Neural cell (in vitro differentiated cells): ENCODE measurements around the gene FGGY. TPM values are rescaled to one million over a fixed set of nuclear protein-coding genes. Genes with fewer than 3 reads are reported as not detected.
"Not testable (repeated sequence)": the region's sequence is repeated elsewhere in the genome, so short reads cannot be mapped to it uniquely, and the experiment has no call there.

Source experiments
- H2AFZ ChIP-seq: fragments of 200-600, 300-800 bp; sonication (generic), shearing (Covaris generic); 2 replicates; pipeline ENCODE4 v1.6.0; 2014; ENCODE audit warnings: low read depth, mild to moderate bottlenecking, antibody characterized with exemption, low read length, moderate library complexity
- H3F3A ChIP-seq: fragments of 200-600 bp; shearing (Covaris generic); 2 replicates; pipeline ENCODE4 v1.6.1; 2016; ENCODE audit warnings: mild to moderate bottlenecking, moderate library complexity, mixed read lengths, antibody characterized with exemption, low read length; ENCODE audit not compliant: insufficient read depth, poor library complexity, severe bottlenecking
- H3K27ac ChIP-seq: fragments of 200-600, 300-800 bp; sonication (generic), shearing (Covaris generic); 2 replicates; pipeline ENCODE4 v1.5.1; 2014; ENCODE audit warnings: mild to moderate bottlenecking, low read length, moderate library complexity
- H3K27me3 ChIP-seq: fragments of 300-800, 200-600 bp; sonication (generic), shearing (Covaris generic); 2 replicates; pipeline ENCODE4 v1.6.0; 2014; ENCODE audit warnings: mild to moderate bottlenecking, low read depth, low read length, moderate library complexity; ENCODE audit not compliant: insufficient read depth
- H3K36me3 ChIP-seq: fragments of 300-800, 200-600 bp; sonication (generic), shearing (Covaris generic); 2 replicates; pipeline ENCODE4 v1.5.1; 2014; ENCODE audit warnings: mild to moderate bottlenecking, antibody characterized with exemption, low read length, moderate library complexity; ENCODE audit not compliant: insufficient read depth
- H3K4me2 ChIP-seq: fragments of 300-800, 200-600 bp; sonication (generic), shearing (Covaris generic); 2 replicates; pipeline ENCODE4 v1.6.0; 2014; ENCODE audit warnings: mild to moderate bottlenecking, low read length
- H3K4me3 ChIP-seq: fragments of 300-800, 200-600 bp; sonication (generic), shearing (Covaris generic); 2 replicates; pipeline ENCODE4 v1.5.1; 2014; ENCODE audit warnings: mild to moderate bottlenecking, low read length, moderate library complexity
- H3K79me2 ChIP-seq: fragments of 200-600 bp; shearing (Covaris generic); replicated peaks from 2 replicates; pipeline ENCODE4 v1.6.0; 2014; ENCODE audit warnings: mild to moderate bottlenecking, low read length, moderate library complexity; ENCODE audit not compliant: insufficient read depth
- H3K9ac ChIP-seq: fragments of 300-800, 200-600 bp; sonication (generic), shearing (Covaris generic); 2 replicates; pipeline ENCODE4 v1.6.1; 2016; ENCODE audit warnings: mild to moderate bottlenecking, low read length, mixed read lengths
- H3K9me2 ChIP-seq: fragments of 200-600 bp; shearing (Covaris generic); 2 replicates; pipeline ENCODE4 v1.6.1; 2016; ENCODE audit warnings: mild to moderate bottlenecking, low read length, mixed read lengths; ENCODE audit not compliant: insufficient read depth
- H3K9me3 ChIP-seq: fragments of 200-600, 300-800 bp; sonication (generic), shearing (Covaris generic); 2 replicates; pipeline ENCODE4 v1.6.1; 2016; ENCODE audit warnings: mild to moderate bottlenecking, mixed run types, low read length, moderate library complexity, mixed read lengths
- H4K20me1 ChIP-seq: fragments of 200-600 bp; shearing (Covaris generic); 2 replicates; pipeline ENCODE4 v1.6.1; 2016; ENCODE audit warnings: mild to moderate bottlenecking, mixed run types; ENCODE audit not compliant: insufficient read depth
- EP300 ChIP-seq: fragments of 450-650 bp; conservative IDR thresholded peaks from 2 replicates; pipeline ENCODE4 v1.6.1; 2014; ENCODE audit warnings: antibody characterized with exemption, mild to moderate bottlenecking, moderate library complexity; ENCODE audit not compliant: poor library complexity, severe bottlenecking
- EZH2 ChIP-seq: fragments of 200-600, 300-800 bp; shearing (Covaris generic), sonication (generic); IDR thresholded peaks from 2 replicates; pipeline ENCODE4 v1.6.1; 2014; ENCODE audit warnings: antibody characterized with exemption, low read length, borderline replicate concordance, mild to moderate bottlenecking; ENCODE audit not compliant: insufficient read depth, poor library complexity, severe bottlenecking
- MXI1 ChIP-seq: fragments of 450-650 bp; conservative IDR thresholded peaks from 2 replicates; pipeline ENCODE4 v1.6.1; 2014; ENCODE audit warnings: antibody characterized with exemption, mild to moderate bottlenecking; ENCODE audit not compliant: poor library complexity, severe bottlenecking
- POLR2AphosphoS5 ChIP-seq: IDR thresholded peaks from 2 replicates; pipeline ENCODE4 v1.6.1; 2012
- RAD21 ChIP-seq: fragments of 450-650 bp; conservative IDR thresholded peaks from 2 replicates; pipeline ENCODE4 v1.6.1; 2014; ENCODE audit warnings: antibody characterized with exemption, mild to moderate bottlenecking, moderate library complexity
- SMC3 ChIP-seq: fragments of 450-650 bp; conservative IDR thresholded peaks from 2 replicates; pipeline ENCODE4 v1.6.1; 2014; ENCODE audit warnings: antibody characterized with exemption, mild to moderate bottlenecking, moderate library complexity; ENCODE audit not compliant: poor library complexity
- TAF1 ChIP-seq: IDR thresholded peaks from 2 replicates; pipeline ENCODE4 v1.6.1; 2012; ENCODE audit warnings: low read depth
- polyA plus RNA-seq: library from polyadenylated mRNA; depleted of rRNA; stranded (reverse); fragments of >200 nt; gene quantifications from 2 replicates; pipeline ENCODE4 v1.2.3, GENCODE V29; 2014
- TF ChIP-seq, protein P1 (sequence below): IDR thresholded peaks from 2 replicates; pipeline ENCODE4 v1.6.1; 2012; ENCODE audit warnings: borderline replicate concordance
- TF ChIP-seq, protein P2 (sequence below): fragments of 450-650 bp; IDR thresholded peaks from 2 replicates; pipeline ENCODE4 v1.5.1; 2014; ENCODE audit warnings: antibody characterized with exemption, mild to moderate bottlenecking, moderate library complexity; ENCODE audit not compliant: poor library complexity, severe bottlenecking

FGGY gene
- polyA plus RNA-seq, 1 donor from 2014 or later: 7.4 TPM

DNA sequence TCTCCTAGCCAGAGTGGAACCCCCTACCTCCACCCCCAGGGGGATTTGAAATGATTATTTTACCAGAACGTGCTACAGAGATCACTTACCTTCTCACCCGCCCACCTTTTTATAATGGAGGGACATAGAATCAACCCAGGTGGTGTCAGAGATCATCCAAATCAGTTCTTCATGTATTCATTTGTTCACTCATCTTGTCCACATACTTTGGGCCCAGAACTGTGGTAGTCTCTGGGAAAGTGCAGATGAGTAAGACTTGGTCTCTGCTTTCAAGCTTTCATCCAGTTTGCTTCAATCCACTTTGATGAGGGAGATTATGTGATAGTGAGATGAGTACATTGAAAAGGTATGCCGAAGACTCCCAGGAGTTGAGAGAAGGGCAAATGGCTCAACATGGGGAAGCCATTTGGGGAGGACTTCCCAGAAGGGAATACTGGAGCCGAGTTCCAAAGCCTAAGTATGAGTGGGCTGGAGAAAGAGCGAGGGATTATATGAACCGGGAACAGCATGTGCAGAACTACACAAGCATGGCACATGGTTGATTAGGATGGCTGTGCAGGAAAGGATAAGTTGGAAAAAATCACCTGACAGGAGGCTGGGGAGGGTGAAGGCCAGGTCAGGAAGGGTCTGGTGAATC lies 1.9 kb downstream of the FGGY start:
- Histone ChIP-seq H3K4me3 (no peak overlapping the region), H3K36me3 (no peaks in the 10 kb centered on the region), H2AFZ (no peak overlapping the region), H3K4me2 (no peak overlapping the region), H3F3A (peaks cover 4% of the 10 kb centered on the region), H3K79me2 (no peaks in the 10 kb centered on the region), H3K27me3 (no peaks in the 10 kb centered on the region), H3K27ac (no peak overlapping the region), H3K9me2 (no peaks in the 10 kb centered on the region), H4K20me1 (no peaks in the 10 kb centered on the region), H3K9me3 (no peaks in the 10 kb centered on the region), H3K9ac (no peak overlapping the region)
- TF ChIP-seq RAD21 (no peak), MXI1 (no peak), EP300 (no peak), EZH2 (no peak), SMC3 (no peak), POLR2AphosphoS5 (no peak), TAF1 (no peak)
- TF ChIP-seq, protein P1, sequence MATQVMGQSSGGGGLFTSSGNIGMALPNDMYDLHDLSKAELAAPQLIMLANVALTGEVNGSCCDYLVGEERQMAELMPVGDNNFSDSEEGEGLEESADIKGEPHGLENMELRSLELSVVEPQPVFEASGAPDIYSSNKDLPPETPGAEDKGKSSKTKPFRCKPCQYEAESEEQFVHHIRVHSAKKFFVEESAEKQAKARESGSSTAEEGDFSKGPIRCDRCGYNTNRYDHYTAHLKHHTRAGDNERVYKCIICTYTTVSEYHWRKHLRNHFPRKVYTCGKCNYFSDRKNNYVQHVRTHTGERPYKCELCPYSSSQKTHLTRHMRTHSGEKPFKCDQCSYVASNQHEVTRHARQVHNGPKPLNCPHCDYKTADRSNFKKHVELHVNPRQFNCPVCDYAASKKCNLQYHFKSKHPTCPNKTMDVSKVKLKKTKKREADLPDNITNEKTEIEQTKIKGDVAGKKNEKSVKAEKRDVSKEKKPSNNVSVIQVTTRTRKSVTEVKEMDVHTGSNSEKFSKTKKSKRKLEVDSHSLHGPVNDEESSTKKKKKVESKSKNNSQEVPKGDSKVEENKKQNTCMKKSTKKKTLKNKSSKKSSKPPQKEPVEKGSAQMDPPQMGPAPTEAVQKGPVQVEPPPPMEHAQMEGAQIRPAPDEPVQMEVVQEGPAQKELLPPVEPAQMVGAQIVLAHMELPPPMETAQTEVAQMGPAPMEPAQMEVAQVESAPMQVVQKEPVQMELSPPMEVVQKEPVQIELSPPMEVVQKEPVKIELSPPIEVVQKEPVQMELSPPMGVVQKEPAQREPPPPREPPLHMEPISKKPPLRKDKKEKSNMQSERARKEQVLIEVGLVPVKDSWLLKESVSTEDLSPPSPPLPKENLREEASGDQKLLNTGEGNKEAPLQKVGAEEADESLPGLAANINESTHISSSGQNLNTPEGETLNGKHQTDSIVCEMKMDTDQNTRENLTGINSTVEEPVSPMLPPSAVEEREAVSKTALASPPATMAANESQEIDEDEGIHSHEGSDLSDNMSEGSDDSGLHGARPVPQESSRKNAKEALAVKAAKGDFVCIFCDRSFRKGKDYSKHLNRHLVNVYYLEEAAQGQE: no peak
- TF ChIP-seq, protein P2, sequence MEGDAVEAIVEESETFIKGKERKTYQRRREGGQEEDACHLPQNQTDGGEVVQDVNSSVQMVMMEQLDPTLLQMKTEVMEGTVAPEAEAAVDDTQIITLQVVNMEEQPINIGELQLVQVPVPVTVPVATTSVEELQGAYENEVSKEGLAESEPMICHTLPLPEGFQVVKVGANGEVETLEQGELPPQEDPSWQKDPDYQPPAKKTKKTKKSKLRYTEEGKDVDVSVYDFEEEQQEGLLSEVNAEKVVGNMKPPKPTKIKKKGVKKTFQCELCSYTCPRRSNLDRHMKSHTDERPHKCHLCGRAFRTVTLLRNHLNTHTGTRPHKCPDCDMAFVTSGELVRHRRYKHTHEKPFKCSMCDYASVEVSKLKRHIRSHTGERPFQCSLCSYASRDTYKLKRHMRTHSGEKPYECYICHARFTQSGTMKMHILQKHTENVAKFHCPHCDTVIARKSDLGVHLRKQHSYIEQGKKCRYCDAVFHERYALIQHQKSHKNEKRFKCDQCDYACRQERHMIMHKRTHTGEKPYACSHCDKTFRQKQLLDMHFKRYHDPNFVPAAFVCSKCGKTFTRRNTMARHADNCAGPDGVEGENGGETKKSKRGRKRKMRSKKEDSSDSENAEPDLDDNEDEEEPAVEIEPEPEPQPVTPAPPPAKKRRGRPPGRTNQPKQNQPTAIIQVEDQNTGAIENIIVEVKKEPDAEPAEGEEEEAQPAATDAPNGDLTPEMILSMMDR: no peak

DNA sequence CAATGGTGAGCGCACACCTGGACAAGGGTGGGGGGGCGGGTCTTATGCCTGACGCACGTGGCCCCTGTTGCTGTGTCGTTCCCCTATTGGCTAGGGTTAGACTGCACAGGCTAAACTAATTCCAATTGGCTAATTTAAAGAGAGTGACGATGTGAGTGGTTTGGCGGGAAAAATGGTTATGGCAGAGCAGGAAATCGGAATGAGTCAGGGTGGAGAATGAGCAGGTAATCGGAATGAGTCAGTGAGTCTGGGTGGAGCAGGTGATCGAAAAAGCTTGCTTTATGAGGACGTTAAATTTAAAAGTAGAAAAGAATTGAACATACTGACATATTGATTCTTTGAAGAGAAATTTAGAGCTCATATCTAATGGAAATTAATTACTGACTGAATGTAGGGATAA lies 2.8 kb downstream of the FGGY start:
- H3K27me3 ChIP-seq, H2AFZ ChIP-seq, H3K79me2 ChIP-seq, H3K4me3 ChIP-seq, H4K20me1 ChIP-seq, H3K4me2 ChIP-seq, H3K36me3 ChIP-seq, H3K9me3 ChIP-seq, H3K27ac ChIP-seq, H3K9ac ChIP-seq, H3K9me2 ChIP-seq, H3F3A ChIP-seq: not testable (repeated sequence)

DNA sequence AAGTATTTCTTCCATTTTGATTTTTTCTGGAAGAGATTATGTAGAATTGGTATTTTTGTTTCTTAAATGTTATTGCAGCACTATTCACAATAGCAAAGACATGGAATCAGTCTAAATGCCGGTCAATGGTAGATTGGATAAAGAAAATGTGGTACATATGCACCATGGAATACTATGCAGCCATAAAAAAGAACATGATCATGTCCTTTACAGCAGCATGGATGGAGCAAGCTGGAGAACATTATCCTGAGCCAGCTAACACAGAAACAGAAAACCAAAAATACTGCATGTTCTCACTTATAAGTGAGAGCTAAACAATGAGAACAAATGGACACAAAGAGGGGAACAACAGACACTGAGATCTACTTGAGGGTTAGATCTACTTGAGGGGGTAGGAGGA lies 5.4 kb downstream of the FGGY start:
- no peaks in the 10 kb centered on the region for H3K36me3 ChIP-seq
- H3K9me3 ChIP-seq: no peaks in the 10 kb centered on the region
- TF ChIP-seq POLR2AphosphoS5 (no peak), MXI1 (no peak), RAD21 (no peak), TAF1 (no peak), SMC3 (no peak), EZH2 (no peak), EP300 (no peak)
- TF ChIP-seq, protein P2: no peak
- TF ChIP-seq, protein P1: no peak
- no peaks in the 10 kb centered on the region for H3F3A ChIP-seq
- H3K4me2 ChIP-seq: no peak overlapping the region
- no peak overlapping the region for H3K9ac ChIP-seq
- H3K79me2 ChIP-seq: no peaks in the 10 kb centered on the region
- no peaks in the 10 kb centered on the region for H3K27me3 ChIP-seq
- H3K4me3 ChIP-seq: no peak overlapping the region
- no peak overlapping the region for H3K27ac ChIP-seq
- H4K20me1 ChIP-seq: no peaks in the 10 kb centered on the region
- no peaks in the 10 kb centered on the region for H3K9me2 ChIP-seq
- no peak overlapping the region for H2AFZ ChIP-seq
